Spleen (tissue), 7 donors: ENCODE data around the gene ZNF621.

Experiments
- POLR2A ChIP-seq, 3 donors: fragments of 450-650 bp; IDR thresholded peaks; one replicate each; pipeline ENCODE4 v1.5.1; 2017; ENCODE audit warnings: antibody characterized with exemption in 3 of 3, mild to moderate bottlenecking in 1 of 3
- POLR2AphosphoS5 ChIP-seq, 3 donors: sonication (generic); formaldehyde crosslinking; IDR thresholded peaks; one replicate each; pipeline ENCODE4 v1.5.1; 2017; ENCODE audit warnings: antibody characterized with exemption in 3 of 3
- TF ChIP-seq, protein P1 (sequence below), 11 experiments: fragments of 200-600 bp in 7 of 11; fragments of 450-650 bp in 4 of 11; sonication (generic) in 4 of 11; IDR thresholded peaks in 8 of 11; conservative IDR thresholded peaks in 3 of 11; 1 replicate in 7 of 11; 2 replicates in 4 of 11; pipeline versions ENCODE4 v1.4.0 to v1.8.0; 2016 to 2021; ENCODE audit warnings: antibody characterized with exemption in 11 of 11, inconsistent platforms in 4 of 11, mild to moderate bottlenecking in 1 of 11
- donor health status: DM: no; HTN: no; CAD: no; lungs with moderate emphysema.
- donor health status: DM: no; HTN: no; CAD: no.
- donor health status: DM: no; HTN: no; CAD: no.

DNA sequence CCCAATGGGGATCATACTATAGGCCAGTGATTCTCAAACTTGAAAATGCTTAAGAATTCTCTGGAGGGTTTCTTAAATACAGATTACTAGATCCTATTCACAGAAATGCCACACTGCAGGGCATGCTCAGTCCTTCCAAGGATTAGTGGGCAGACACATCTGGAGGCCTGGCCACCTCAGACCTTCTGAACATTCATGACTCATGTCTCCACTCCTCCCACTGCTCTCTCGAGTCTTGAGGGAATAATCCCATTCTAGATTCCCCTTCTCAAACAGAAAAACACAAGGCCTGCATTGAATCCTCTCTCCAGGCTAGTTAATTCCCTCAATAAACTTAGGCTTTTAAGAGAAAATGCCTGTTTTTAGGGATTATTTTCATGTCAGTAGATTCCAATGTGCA is 22.1 kb downstream of the ZNF621 start:
- TF ChIP-seq, protein P1, sequence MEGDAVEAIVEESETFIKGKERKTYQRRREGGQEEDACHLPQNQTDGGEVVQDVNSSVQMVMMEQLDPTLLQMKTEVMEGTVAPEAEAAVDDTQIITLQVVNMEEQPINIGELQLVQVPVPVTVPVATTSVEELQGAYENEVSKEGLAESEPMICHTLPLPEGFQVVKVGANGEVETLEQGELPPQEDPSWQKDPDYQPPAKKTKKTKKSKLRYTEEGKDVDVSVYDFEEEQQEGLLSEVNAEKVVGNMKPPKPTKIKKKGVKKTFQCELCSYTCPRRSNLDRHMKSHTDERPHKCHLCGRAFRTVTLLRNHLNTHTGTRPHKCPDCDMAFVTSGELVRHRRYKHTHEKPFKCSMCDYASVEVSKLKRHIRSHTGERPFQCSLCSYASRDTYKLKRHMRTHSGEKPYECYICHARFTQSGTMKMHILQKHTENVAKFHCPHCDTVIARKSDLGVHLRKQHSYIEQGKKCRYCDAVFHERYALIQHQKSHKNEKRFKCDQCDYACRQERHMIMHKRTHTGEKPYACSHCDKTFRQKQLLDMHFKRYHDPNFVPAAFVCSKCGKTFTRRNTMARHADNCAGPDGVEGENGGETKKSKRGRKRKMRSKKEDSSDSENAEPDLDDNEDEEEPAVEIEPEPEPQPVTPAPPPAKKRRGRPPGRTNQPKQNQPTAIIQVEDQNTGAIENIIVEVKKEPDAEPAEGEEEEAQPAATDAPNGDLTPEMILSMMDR (IDR thresholded peaks at IDR 0.05 in 8 of 11, conservative IDR thresholded peaks at IDR 0.05 in 3 of 11) = no peak
- TF ChIP-seq POLR2AphosphoS5 (IDR thresholded peaks at IDR 0.05) = no peak
- TF ChIP-seq POLR2A (IDR thresholded peaks at IDR 0.05) = no peak
